Adrenal gland (tissue), 12 donors: Measurements from ENCODE around the gene DRAM1. TPM values are rescaled to one million over a fixed set of nuclear protein-coding genes. Genes with fewer than 3 reads are reported as not detected.
A peak's percentile ranks its signal among the peaks of the same experiment; 100 is the strongest.

Source experiments
- DNase-seq, 7 donors: peaks; one replicate each; pipeline ENCODE4 v3.0.0-alpha.2; 2019 to 2020
- H3K27ac ChIP-seq, 5 donors: fragments of 200-600 bp; sonication (generic) in 4 of 5; 1 replicate in 3 of 5; 2 replicates in 2 of 5; pipeline versions ENCODE4 v1.5.1 to v1.8.0; 2016 to 2020; ENCODE audit warnings: mild to moderate bottlenecking in 1 of 5
- H3K27me3 ChIP-seq: fragments of 200-600 bp; 2 replicates; pipeline ENCODE4 v1.8.0; 2021
- H3K36me3 ChIP-seq, 2 donors: fragments of 200-600 bp; replicated peaks in 1 of 2; 1 replicate in 1 of 2; 2 replicates in 1 of 2; pipeline versions ENCODE4 v1.5.1 to v1.8.0; 2018 to 2022
- H3K4me1 ChIP-seq, 2 donors: fragments of 200-600 bp; replicated peaks in 1 of 2; 1 replicate in 1 of 2; 2 replicates in 1 of 2; pipeline versions ENCODE4 v1.5.1 to v1.8.0; 2018 to 2021
- H3K4me3 ChIP-seq, 4 donors: fragments of 200-600 bp; sonication (generic) in 3 of 4; one replicate each; pipeline ENCODE4 v1.5.1; 2016 to 2018
- H3K9me3 ChIP-seq, 3 donors: fragments of 200-600 bp; sonication (generic) in 1 of 3; replicated peaks in 1 of 3; 1 replicate in 2 of 3; 2 replicates in 1 of 3; pipeline versions ENCODE4 v1.5.1 to v1.8.0; 2016 to 2021
- POLR2A ChIP-seq, 2 donors: fragments of 450-650 bp; IDR thresholded peaks; one replicate each; pipeline ENCODE4 v1.6.1; 2017; ENCODE audit warnings: antibody characterized with exemption in 2 of 2, mild to moderate bottlenecking in 2 of 2, moderate library complexity in 1 of 2
- WGBS, 4 donors: extraction: QIAGEN DNeasy Blood & Tissue Kit in 2 of 4; methylation state at CpG; one replicate each; pipeline versions ENCODE4 v1.1.5 to v1.1.7; 2013 to 2017; 5-methylcytosine and 5-hydroxymethylcytosine counted together
- intact Hi-C, 2 donors: fragments of 100-400 bp; cut with DNase I; formaldehyde crosslinking; loops; one replicate each; pipeline versions ENCODE4 v1.14.1 to v1.15.0; 2022 to 2023
- polyA plus RNA-seq, 3 donors: library from polyadenylated mRNA; stranded (reverse); fragments of 200-250 nt in 2 of 3; fragments of 350-450 nt in 1 of 3; fragmentation: Illumina TruSeq in 1 of 3; extraction: RNeasy Lipid Tissue Mini Kit (QIAGEN cat#74804) in 1 of 3; gene quantifications; one replicate each; pipeline ENCODE4 v1.2.3, GENCODE V29; 2013 to 2014
- total RNA-seq, 9 donors: library from RNA; depleted of rRNA in 4 of 9; stranded (reverse); fragments of >200 nt in 4 of 9; fragments of 120-200 nt in 1 of 9; fragmentation: NEBNext Ultra II Directional in 1 of 9; extraction: Animal tissue kit (Norgen Biotek cat#: 25700) in 1 of 9; gene quantifications; one replicate each; pipeline versions ENCODE4 v1.1.0 to v1.2.4, GENCODE V29; 2013 to 2023
- TF ChIP-seq, protein P1 (sequence below), 6 experiments: fragments of 450-650 bp in 4 of 6; fragments of 200-600 bp in 2 of 6; sonication (generic) in 1 of 6; IDR thresholded peaks; 1 replicate in 5 of 6; 2 replicates in 1 of 6; pipeline versions ENCODE4 v1.5.1 to v1.8.0; 2016 to 2021; ENCODE audit warnings: antibody characterized with exemption in 6 of 6, mild to moderate bottlenecking in 2 of 6, moderate library complexity in 1 of 6
- donor health status: healthy with polysubstance abuse.
- donor health status: Bipolar disorder and iron deficiency.
- donor health status: DM: yes; HTN: yes; CAD: no.
- donor health status: DM: no; HTN: no; CAD: no.
- donor health status: DM: no; HTN: no; CAD: no.
- donor health status: DM: yes; HTN: yes; CAD: no.

Gene DRAM1
- total and polyA plus RNA-seq, 12 donors = 4.3 to 46.4 (median 29.0) TPM

DNA sequence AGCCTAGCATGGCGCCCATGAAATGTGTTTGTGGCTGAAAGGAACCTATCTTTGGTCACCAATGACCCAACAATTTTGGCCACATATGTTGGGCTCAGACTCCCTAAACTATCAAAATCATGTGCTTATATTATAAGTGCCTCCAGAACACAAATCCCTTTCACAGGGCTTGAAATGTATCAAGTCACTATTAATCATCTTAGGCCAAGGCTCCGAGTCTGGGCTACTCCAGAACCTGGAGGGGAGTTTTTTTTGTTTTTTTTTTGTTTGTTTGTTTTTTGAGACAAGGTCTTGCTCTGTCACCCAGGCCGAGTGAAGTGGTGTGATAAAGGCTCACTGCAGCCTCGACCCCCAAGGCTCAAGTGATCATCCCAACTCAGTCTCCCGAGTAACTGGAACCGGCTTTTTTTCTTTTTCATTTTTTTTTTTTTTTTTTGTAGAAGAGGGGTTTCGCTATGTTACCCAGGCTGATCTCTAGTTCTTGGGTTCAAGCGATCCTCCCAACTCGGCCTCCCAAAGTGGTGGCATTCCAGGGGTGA is 989 bp upstream of the DRAM1 start:
- no peak for DNase-seq
- 25 to 33% (median 29%) methylated on average over 9 of the region's 9 CpGs for WGBS, 4 donors
- Histone ChIP-seq H3K27ac (peak overlapping the region; percentile 92 to 97 (median 97)), H3K4me1 (peaks cover 8 to 10% of the 10 kb centered on the region in 2 donors), H3K27me3 (no peaks in the 10 kb centered on the region), H3K9me3 (no peaks in the 10 kb centered on the region), H3K4me3 (peak overlapping the region in 2 of 4 donors; percentile 88 to 95), H3K36me3 (no peaks in the 10 kb centered on the region)
- intact Hi-C loops = no loop called here
- TF ChIP-seq, protein P1, sequence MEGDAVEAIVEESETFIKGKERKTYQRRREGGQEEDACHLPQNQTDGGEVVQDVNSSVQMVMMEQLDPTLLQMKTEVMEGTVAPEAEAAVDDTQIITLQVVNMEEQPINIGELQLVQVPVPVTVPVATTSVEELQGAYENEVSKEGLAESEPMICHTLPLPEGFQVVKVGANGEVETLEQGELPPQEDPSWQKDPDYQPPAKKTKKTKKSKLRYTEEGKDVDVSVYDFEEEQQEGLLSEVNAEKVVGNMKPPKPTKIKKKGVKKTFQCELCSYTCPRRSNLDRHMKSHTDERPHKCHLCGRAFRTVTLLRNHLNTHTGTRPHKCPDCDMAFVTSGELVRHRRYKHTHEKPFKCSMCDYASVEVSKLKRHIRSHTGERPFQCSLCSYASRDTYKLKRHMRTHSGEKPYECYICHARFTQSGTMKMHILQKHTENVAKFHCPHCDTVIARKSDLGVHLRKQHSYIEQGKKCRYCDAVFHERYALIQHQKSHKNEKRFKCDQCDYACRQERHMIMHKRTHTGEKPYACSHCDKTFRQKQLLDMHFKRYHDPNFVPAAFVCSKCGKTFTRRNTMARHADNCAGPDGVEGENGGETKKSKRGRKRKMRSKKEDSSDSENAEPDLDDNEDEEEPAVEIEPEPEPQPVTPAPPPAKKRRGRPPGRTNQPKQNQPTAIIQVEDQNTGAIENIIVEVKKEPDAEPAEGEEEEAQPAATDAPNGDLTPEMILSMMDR (IDR thresholded peaks at IDR 0.05) = no peak
- TF ChIP-seq POLR2A (IDR thresholded peaks at IDR 0.05) = no peak

DNA sequence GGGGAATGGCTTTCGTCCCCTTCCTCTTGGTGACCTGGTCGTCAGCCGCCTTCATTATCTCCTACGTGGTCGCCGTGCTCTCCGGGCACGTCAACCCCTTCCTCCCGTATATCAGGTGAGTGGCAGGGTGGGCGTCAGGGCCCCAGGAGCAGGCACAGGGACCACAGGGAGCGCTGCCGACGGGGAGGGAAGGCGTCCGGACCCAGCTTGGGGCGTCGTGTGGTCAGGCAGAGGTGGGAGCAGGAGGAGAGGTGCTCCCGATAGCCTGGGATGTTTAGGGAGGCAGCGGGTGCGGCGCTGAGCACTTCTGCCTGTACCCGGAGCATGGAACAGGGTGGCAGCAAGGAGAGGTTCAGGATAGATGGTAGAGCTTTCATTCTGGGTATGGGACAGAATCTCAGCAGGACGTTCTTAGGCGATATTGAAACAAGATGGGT is 444 bp downstream of the DRAM1 start:
- WGBS, 4 donors = 0 to 1% (median 1%) methylated on average over 22 to 24 of the region's 24 CpGs
- Histone ChIP-seq H3K27ac (peak overlapping the region; percentile 92 to 97 (median 97)), H3K27me3 (no peaks in the 10 kb centered on the region), H3K4me3 (peak overlapping the region; percentile 78 to 95 (median 89)), H3K4me1 (peaks cover 10 to 15% of the 10 kb centered on the region in 2 donors), H3K9me3 (no peaks in the 10 kb centered on the region), H3K36me3 (no peaks in the 10 kb centered on the region)
- TF ChIP-seq, protein P1 (IDR thresholded peaks at IDR 0.05) = no peak
- no peak for TF ChIP-seq POLR2A (IDR thresholded peaks at IDR 0.05)
- intact Hi-C loops = no loop called here
- peak in 6 of 7 donors; percentile 38 to 57 (median 47) for DNase-seq

DNA sequence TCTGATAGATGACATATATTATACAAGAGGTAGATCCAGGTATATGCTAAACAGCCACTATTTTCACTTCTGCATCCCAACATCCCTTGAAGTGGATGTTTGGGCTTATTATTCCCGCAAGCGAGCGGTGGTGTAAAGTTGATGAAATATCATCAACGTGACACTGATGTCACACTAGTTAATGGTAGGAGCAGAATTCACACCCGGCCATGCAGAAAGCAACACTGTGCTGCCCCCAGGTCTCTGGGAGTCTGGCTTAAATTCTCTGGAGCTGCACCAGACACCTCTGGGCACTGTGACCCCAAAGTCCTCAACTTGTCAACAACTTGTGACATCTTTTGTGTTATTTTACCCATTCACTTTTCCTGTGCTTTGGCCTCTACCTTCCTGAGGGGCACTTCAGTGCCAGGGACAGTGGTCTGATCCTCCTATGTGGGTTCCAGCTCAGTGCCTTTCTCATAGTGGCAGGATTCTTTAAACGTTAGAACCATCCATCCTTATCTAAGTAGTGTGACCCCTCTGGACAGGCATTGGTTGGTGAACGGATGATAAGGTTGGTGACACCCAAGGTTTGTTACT is 952 bp downstream of the DRAM1 start:
- Histone ChIP-seq H3K36me3 (no peaks in the 10 kb centered on the region), H3K27ac (peak overlapping the region in 4 of 5 donors; percentile 92 to 97 (median 97)), H3K9me3 (no peaks in the 10 kb centered on the region), H3K27me3 (no peaks in the 10 kb centered on the region), H3K4me3 (peak overlapping the region in 3 of 4 donors; percentile 88 to 95 (median 90)), H3K4me1 (peaks cover 10 to 20% of the 10 kb centered on the region in 2 donors)
- intact Hi-C loops = no loop called here
- TF ChIP-seq, protein P1 (IDR thresholded peaks at IDR 0.05) = no peak
- no peak for TF ChIP-seq POLR2A (IDR thresholded peaks at IDR 0.05)
- WGBS, 4 donors = 5 to 13% (median 12%) methylated on average over 7 of the region's 7 CpGs
- peak in 3 of 7 donors; percentile 14 to 36 (median 23) for DNase-seq

DNA sequence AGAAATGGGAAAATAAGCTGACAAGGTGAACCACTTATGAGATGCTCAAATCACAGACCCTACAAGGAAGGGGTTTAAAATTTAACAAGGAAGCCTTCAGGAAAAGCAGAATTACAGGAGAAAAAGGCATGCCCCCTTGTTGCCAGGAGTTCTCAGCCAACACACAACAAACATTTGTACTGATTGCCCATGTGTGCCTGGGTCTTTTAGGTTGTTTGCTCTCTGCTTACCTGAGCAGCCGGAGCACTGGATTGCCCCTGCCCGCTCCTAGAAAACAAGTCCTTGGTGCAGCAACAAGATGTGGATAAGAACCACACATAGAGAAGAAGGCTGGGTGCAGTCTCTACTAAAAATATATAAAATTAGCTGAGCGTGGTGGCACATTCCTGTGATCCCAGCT is 3.4 kb downstream of the DRAM1 start:
- intact Hi-C loops = no loop called here
- H3K9me3 ChIP-seq = no peaks in the 10 kb centered on the region
- TF ChIP-seq, protein P1 (IDR thresholded peaks at IDR 0.05) = no peak
- TF ChIP-seq POLR2A (IDR thresholded peaks at IDR 0.05) = no peak
- no peak overlapping the region for H3K4me3 ChIP-seq
- WGBS, 4 donors = 95 to 100% (median 99%) methylated on average over 3 of the region's 3 CpGs
- H3K36me3 ChIP-seq = no peaks in the 10 kb centered on the region
- no peaks in the 10 kb centered on the region for H3K27me3 ChIP-seq
- no peak overlapping the region for H3K27ac ChIP-seq
- no peak for DNase-seq
- peaks cover 10 to 28% of the 10 kb centered on the region in 2 donors for H3K4me1 ChIP-seq
